Cardiac fibroblast (primary cell): ENCODE results near the gene CDK14.

Source experiments
- DNase-seq, 2 donors: peaks; one replicate each; pipeline versions ENCODE4 v3.0.0 to v3.0.0-alpha.2; 2010; ENCODE audit warnings: low read depth in 2 of 2
- H3K4me3 ChIP-seq, 2 donors: replicated peaks in 1 of 2; 1 replicate in 1 of 2; 2 replicates in 1 of 2; pipeline ENCODE4 v1.5.1; 2011; ENCODE audit warnings: low read depth in 2 of 2, low read length in 2 of 2, mild to moderate bottlenecking in 2 of 2, moderate library complexity in 1 of 2
- CTCF ChIP-seq: IDR thresholded peaks from one replicate; pipeline ENCODE4 v1.5.1; 2011; ENCODE audit warnings: low read depth, mild to moderate bottlenecking, low read length, inconsistent platforms

CDK14 gene

GRCh38 chr7:90705391-90706071, 109.4 kb downstream of the CDK14 start:
- TF ChIP-seq CTCF, result no peak
- no peak for DNase-seq
- H3K4me3 ChIP-seq, result no peak overlapping the region

DNA sequence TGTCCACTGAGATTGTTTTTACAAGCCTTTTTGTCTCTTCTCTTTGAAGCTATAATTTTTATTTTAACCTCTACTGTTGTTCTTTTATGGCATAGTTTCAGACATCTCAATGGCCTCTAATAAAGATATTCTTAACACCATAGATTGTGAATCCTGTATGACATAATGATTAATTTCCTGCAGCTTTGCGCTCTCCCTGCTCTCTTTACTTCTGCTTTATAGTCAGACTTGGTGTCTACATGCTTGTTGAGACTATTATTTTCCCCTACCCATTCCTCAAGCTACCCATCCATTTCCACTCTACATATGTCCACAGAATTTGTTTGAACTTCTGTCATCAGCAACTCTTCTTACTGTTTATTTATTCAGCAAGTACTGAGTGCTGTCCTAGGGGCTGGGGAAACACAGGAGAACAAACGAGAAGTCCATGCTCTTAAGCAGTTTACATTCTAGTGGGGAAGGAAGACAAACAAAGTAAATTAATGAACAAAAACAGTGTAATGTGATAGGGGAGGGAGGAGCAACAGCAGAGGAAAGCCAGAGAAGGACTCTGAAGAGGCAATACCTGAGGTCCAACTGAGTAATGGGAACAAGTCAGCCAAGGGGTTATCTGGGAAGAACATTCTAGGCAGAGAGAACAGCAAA, 110.1 kb downstream of the CDK14 start:
- H3K4me3 ChIP-seq, result no peak overlapping the region
- no peak for DNase-seq
- TF ChIP-seq CTCF, result no peak

GRCh38 chr7:90708841-90709317, 112.8 kb downstream of the CDK14 start:
- peak; percentile 68 for TF ChIP-seq CTCF
- peak in 1 of 2 donors; percentile 42 for DNase-seq
- H3K4me3 ChIP-seq, result no peak overlapping the region

GRCh38 chr7:90709501-90710465, 113.7 kb downstream of the CDK14 start:
- peak; percentile 62 to 71 for DNase-seq
- no peak overlapping the region for H3K4me3 ChIP-seq
- TF ChIP-seq CTCF, result no peak

- no peak overlapping the region for H3K4me3 ChIP-seq
- no peak for DNase-seq
- no peak for TF ChIP-seq CTCF
Measured at GRCh38 chr7:90710466-90710850, 114.3 kb downstream of the CDK14 start.

- no peak for DNase-seq
- no peak for TF ChIP-seq CTCF
- no peak overlapping the region for H3K4me3 ChIP-seq
Measured at GRCh38 chr7:90713628-90714027, 117.5 kb downstream of the CDK14 start.
